ENCODE data around the gene UPK3A.

UPK3A gene

DNA sequence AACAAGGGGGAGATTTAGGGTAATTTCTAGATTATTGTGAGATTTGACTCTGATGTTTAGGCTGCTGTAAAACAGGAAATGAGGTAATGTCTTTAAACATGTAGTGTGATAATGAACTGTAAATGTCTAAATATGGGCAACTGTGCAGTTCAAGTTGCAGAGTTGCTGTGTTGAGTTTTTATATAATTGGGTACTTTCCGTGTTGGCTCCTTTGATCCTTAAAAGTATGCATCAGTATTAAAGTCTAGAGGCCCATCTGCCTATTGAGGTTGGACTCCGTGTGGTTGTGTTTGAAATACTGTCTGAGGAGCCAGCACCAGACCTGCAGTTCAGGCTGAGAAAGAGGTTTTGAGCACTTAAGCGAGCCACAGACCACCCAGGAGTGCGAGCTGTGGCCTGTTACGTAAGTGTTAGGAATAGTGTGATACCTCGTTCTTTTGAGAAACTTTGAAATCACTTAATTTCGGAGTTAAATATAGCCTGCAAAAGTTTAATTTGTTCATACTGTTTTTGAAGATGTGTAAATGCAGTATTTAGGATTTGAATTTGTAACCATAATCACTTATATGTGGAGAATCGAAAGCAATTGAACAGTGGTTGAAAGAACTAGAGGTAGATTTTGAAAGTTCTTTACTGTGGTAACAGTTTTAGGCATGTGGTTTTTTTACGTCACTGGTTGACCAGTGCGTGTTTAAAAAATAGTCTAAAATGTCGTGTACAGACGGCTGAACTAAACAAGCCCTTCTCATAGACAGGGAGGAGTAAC is 34.0 kb downstream of the UPK3A start:
- H3K9me3 Mint-ChIP-seq: no peaks in the 10 kb centered on the region
- peaks cover 16% of the 10 kb centered on the region for H3K36me3 Mint-ChIP-seq (ENCODE audit: low read depth)
- H3K27me3 Mint-ChIP-seq (ENCODE audit: low read depth, poor library complexity): peaks cover 4% of the 10 kb centered on the region
- TF ChIP-seq, protein P1, sequence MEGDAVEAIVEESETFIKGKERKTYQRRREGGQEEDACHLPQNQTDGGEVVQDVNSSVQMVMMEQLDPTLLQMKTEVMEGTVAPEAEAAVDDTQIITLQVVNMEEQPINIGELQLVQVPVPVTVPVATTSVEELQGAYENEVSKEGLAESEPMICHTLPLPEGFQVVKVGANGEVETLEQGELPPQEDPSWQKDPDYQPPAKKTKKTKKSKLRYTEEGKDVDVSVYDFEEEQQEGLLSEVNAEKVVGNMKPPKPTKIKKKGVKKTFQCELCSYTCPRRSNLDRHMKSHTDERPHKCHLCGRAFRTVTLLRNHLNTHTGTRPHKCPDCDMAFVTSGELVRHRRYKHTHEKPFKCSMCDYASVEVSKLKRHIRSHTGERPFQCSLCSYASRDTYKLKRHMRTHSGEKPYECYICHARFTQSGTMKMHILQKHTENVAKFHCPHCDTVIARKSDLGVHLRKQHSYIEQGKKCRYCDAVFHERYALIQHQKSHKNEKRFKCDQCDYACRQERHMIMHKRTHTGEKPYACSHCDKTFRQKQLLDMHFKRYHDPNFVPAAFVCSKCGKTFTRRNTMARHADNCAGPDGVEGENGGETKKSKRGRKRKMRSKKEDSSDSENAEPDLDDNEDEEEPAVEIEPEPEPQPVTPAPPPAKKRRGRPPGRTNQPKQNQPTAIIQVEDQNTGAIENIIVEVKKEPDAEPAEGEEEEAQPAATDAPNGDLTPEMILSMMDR (IDR thresholded peaks at IDR 0.05): no peak
- peaks cover 28% of the 10 kb centered on the region for H3K4me1 Mint-ChIP-seq
- no peak overlapping the region for H3K4me3 Mint-ChIP-seq
- H3K27ac Mint-ChIP-seq: peak overlapping the region; percentile 4
- no peak for DNase-seq

DNA sequence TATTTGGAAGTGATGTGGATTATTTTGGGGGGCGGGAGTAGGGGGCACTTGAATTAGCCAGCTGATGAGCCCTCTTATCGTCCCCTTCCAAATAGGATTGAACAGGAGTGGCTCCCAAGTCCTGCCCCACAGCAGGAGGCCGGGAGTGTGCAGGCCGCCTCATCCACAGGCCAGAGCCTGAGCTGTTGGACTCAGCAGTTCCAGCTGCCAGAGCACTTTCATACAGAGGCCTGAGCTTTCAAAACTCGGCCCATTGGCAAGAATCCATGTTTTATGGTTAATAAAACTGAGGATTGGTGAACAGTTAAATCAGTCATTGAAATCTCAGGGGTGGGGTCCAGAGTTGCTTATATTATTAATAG is 34.6 kb downstream of the UPK3A start:
- Mint-ChIP-seq H3K27ac (no peak overlapping the region), H3K4me1 (peaks cover 28% of the 10 kb centered on the region), H3K4me3 (no peak overlapping the region), H3K9me3 (no peaks in the 10 kb centered on the region), H3K36me3 (ENCODE audit: low read depth) (peaks cover 21% of the 10 kb centered on the region), H3K27me3 (ENCODE audit: low read depth, poor library complexity) (peaks cover 4% of the 10 kb centered on the region)
- TF ChIP-seq, protein P1 (IDR thresholded peaks at IDR 0.05): no peak
- no peak for DNase-seq

DNA sequence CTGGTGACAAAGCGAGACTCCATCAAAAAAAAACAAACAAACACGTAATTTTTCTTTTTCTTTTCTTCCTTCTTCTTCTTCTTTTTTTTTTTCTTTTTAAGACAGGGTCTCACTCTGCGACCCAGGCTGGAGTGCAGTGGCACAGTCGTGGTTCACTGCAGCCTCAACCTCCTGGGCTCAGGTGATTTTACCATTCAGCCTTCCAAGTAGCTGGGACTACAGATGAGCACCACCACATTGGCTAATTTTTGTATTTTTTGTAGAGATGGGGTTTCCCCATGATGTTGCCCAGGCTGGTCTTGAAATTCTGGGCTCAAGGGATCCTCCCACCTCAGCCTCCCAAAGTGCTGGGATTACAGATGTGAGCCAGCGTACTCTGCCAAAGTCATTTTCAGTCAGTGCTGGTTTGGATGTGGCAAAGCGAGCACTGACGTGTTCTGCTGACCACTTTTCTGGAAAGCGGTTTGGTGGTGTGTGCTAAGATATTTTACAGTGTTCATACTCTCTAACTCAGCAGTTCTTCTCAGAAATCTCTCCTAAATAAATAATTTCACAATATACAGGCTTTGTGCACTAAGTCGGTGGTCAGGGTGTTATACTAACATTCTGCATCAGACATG is 35.7 kb downstream of the UPK3A start:
- no peaks in the 10 kb centered on the region for H3K27me3 Mint-ChIP-seq (ENCODE audit: low read depth, poor library complexity)

DNA sequence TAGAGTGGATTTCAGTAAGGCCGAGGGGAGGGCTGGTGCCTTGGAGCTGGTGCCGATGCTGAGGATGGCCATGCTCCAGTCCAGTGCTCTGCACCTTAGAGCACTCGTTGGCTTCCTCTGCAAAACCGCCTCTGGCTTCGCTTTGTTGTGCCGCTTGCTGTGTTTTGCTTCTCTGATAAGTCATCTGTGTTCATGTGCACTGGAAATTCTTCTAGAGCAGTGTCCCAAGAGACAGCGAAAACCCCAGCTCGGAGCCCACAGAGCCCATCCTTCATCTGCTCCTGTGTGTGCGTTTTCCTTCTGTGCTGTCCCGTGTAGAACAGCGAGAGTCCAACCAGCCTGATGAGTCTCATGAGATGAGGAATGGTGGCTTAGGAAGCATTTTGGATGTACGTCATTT is 37.1 kb downstream of the UPK3A start:
- Mint-ChIP-seq H3K27ac (no peak overlapping the region), H3K4me3 (no peak overlapping the region), H3K4me1 (peaks cover 28% of the 10 kb centered on the region), H3K36me3 (ENCODE audit: low read depth) (peaks cover 32% of the 10 kb centered on the region), H3K27me3 (ENCODE audit: low read depth, poor library complexity) (no peaks in the 10 kb centered on the region), H3K9me3 (no peaks in the 10 kb centered on the region)
- TF ChIP-seq, protein P1 (IDR thresholded peaks at IDR 0.05): no peak
- no peak for DNase-seq

More for the DNA sequence above, 35.7 kb downstream of the UPK3A start:
- TF ChIP-seq, protein P1 (IDR thresholded peaks at IDR 0.05): no peak
- Mint-ChIP-seq H3K4me1 (peaks cover 28% of the 10 kb centered on the region), H3K36me3 (ENCODE audit: low read depth) (peaks cover 28% of the 10 kb centered on the region), H3K27ac (no peak overlapping the region), H3K9me3 (no peaks in the 10 kb centered on the region), H3K4me3 (no peak overlapping the region)
- DNase-seq: no peak

DNA sequence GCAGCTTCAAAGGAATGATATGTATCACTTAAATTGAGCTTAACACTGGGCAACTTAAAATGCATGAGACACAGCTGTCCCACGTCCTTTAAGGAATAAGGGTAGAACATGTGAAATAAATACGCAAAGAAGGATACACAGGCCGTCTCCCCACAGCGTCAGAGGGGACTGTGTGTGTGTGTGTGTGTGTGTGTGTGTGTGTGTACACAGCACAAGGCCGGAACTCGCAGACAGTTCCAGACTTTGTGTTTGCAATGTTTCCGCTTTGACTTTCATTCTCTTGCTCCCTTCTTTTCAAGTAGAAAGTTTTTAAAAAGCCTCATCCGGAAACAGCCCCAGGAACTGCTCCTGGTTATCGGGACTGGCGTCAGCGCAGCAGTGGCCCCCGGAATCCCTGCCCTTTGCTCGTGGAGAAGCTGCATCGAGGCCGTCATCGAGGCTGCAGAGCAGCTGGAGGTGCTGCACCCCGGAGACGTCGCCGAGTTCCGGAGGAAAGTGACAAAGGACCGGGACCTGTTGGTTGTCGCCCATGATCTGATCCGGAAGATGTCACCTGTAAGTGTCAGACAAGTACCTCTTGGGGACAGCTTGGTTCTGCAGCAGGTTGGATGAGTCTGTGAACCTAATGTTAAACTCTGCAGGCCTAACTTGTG is 38.2 kb downstream of the UPK3A start:
- no peaks in the 10 kb centered on the region for H3K27me3 Mint-ChIP-seq (ENCODE audit: low read depth, poor library complexity)
- no peak overlapping the region for H3K27ac Mint-ChIP-seq
- DNase-seq: no peak
- H3K4me3 Mint-ChIP-seq: no peak overlapping the region
- H3K9me3 Mint-ChIP-seq: no peaks in the 10 kb centered on the region
- TF ChIP-seq, protein P1 (IDR thresholded peaks at IDR 0.05): no peak
- peaks cover 40% of the 10 kb centered on the region for H3K36me3 Mint-ChIP-seq (ENCODE audit: low read depth)
- peaks cover 22% of the 10 kb centered on the region for H3K4me1 Mint-ChIP-seq

All from nephron progenitor cell (in vitro differentiated cells).